ENCODE data around the gene VAT1L.

- TF ChIP-seq CTCF (IDR thresholded peaks at IDR 0.05) (no peak), USF2 (CRISPR knock-in tag; IDR thresholded peaks at IDR 0.05) (no peak), USF1 (CRISPR knock-in tag; IDR thresholded peaks at IDR 0.05) (no peak), KAT7 (CRISPR knock-in tag; IDR thresholded peaks at IDR 0.05; ENCODE audit: borderline replicate concordance) (no peak), JUN (CRISPR knock-in tag; IDR thresholded peaks at IDR 0.05) (no peak), CBFB (CRISPR knock-in tag; IDR thresholded peaks at IDR 0.05; ENCODE audit: low read depth) (no peak)
Measured at GRCh38 chr16:77946823-77947222, 158.5 kb downstream of the VAT1L start.
